Heart left ventricle (tissue), 13 donors: ENCODE measurements around the gene CMKLR1.

Experiments used
- CTCF ChIP-seq, 12 donors: fragments of 200-600 bp; sonication (generic) in 4 of 12; IDR thresholded peaks; one replicate each; pipeline versions ENCODE4 v1.5.0 to v1.8.0; 2018 to 2022; ENCODE audit warnings: antibody characterized with exemption in 12 of 12, mild to moderate bottlenecking in 5 of 12
- POLR2A ChIP-seq, 2 donors: fragments of 450-650 bp; IDR thresholded peaks; one replicate each; pipeline ENCODE4 v1.6.1; 2017; ENCODE audit warnings: antibody characterized with exemption in 2 of 2, mild to moderate bottlenecking in 2 of 2, moderate library complexity in 2 of 2
- donor health status: ischemic (EF 13 %, LVEDD 7.1; RV severe dilation, severe dysfunction).
- donor health status: DM: no; HTN: yes; CAD: no.
- donor health status: DM: no; HTN: no; CAD: no.
- donor health status: ischemic (EF 25% LVEDD 6.9; RV normal size, moderate dysfunction).
- donor health status: ischemic (EF 25% LVEDD 5.7; RV mildly dilated, moderate dysfunction).
- donor health status: ischemic (EF 35%, LVEDD 5.7; RV mildly dilated, moderate dysfunction).
- donor health status: nonischemic (EF 11% LVEDD 7.7; RV severe dilation, severe dysfunction).
- donor health status: DM: yes; HTN: yes; CAD: no.
- donor health status: PGD.
- donor health status: ischemic (EF 29% LVEDD 5.4; RV normal size, mild dysfunction).
- donor health status: nonischemic (EF 23%, LVEDD 6.1; RV moderate dilation, normal function).

- TF ChIP-seq CTCF (IDR thresholded peaks at IDR 0.05) (no peak), POLR2A (IDR thresholded peaks at IDR 0.05) (no peak)
These were observed 9.7 kb upstream of the CMKLR1 start for GRCh38 chr12:108348842-108349241.
